ENCODE measurements around the gene DHFR. TPM values are rescaled to one million over a fixed set of nuclear protein-coding genes. Genes with fewer than 3 reads are reported as not detected.

The DHFR gene
- total RNA-seq, 1 experiment from 2014 or later = 72.2 TPM

DNA sequence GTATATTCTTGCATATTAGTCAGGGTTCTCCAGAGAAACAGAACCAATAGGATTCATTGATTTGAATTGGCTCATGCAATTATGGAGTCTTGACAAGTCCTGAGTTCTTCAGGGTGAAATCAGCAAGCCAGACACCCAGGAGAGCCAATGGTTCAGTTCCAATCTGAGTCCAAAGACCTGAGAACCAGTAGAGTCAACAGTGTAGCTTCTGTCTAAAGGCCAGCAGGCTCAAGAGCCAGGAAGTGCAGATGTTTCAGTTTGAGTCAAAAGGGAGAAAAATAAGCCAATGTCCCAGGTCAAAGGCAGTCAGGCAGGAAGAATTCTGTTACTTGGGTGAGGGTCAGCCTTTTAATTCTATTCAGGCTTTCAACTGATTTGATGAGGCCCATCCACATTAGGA, 47.0 kb downstream of the DHFR start:
- no peaks in the 10 kb centered on the region; a peak in 1 of 7 replicates for H3K36me3 Mint-ChIP-seq (ENCODE audit: insufficient read depth in 1 of 3, low read depth in 3 of 3)
- no peak overlapping the region for H2BK20ac ChIP-seq (ENCODE audit: low read depth, low read length, poor library complexity, severe bottlenecking)
- no peaks in the 10 kb centered on the region for H3K79me2 ChIP-seq (ENCODE audit: insufficient read depth, low read length)
- no peak for DNase-seq
- H3K9ac ChIP-seq (ENCODE audit: extremely low read depth, insufficient read length, low read length) = no peak overlapping the region
- H4K20me1 ChIP-seq (ENCODE audit: control insufficient read depth, insufficient read depth, insufficient read length) = no peaks in the 10 kb centered on the region
- no peak overlapping the region for H2BK5ac ChIP-seq (ENCODE audit: insufficient read length, low read length)
- no peaks in the 10 kb centered on the region for H3K27me3 ChIP-seq (ENCODE audit: insufficient read depth, low read length)
- H2AK5ac ChIP-seq (ENCODE audit: insufficient read length, low read length) = no peak overlapping the region
- no peak overlapping the region for H2BK12ac ChIP-seq (ENCODE audit: insufficient read length, low read depth, low read length)
- H3K14ac ChIP-seq (ENCODE audit: insufficient read depth, low read length) = no peak overlapping the region
- no peak overlapping the region for H3K18ac ChIP-seq (ENCODE audit: insufficient read length, low read depth, low read length)
- H4K8ac ChIP-seq (replicated peaks; ENCODE audit: insufficient read length, low read depth, low read length) = no peak overlapping the region
- H3T11ph ChIP-seq (ENCODE audit: low read length) = no peak overlapping the region
- no peak overlapping the region for H4K91ac ChIP-seq (ENCODE audit: insufficient read length, low read depth, low read length)
- H3K4me1 ChIP-seq (ENCODE audit: insufficient read depth, low read length) = no peaks in the 10 kb centered on the region
- no peak overlapping the region for H3K4ac ChIP-seq (ENCODE audit: low read depth, low read length)
- H3K27me3 Mint-ChIP-seq (ENCODE audit: low read depth) = no peaks in the 10 kb centered on the region
- H2BK15ac ChIP-seq (ENCODE audit: low read depth, low read length) = no peak overlapping the region
- no peak overlapping the region for H2BK120ac ChIP-seq (ENCODE audit: low read depth, low read length, poor library complexity, severe bottlenecking)
- no peaks in the 10 kb centered on the region for H3K23me2 ChIP-seq (ENCODE audit: insufficient read length, low read depth, low read length, poor library complexity, severe bottlenecking)
- H2AFZ ChIP-seq (ENCODE audit: low read length) = no peak overlapping the region
- H3K27ac Mint-ChIP-seq = no peak overlapping the region
- H3K56ac ChIP-seq (ENCODE audit: insufficient read length, low read depth, low read length) = no peak overlapping the region
- TF ChIP-seq, protein P1, sequence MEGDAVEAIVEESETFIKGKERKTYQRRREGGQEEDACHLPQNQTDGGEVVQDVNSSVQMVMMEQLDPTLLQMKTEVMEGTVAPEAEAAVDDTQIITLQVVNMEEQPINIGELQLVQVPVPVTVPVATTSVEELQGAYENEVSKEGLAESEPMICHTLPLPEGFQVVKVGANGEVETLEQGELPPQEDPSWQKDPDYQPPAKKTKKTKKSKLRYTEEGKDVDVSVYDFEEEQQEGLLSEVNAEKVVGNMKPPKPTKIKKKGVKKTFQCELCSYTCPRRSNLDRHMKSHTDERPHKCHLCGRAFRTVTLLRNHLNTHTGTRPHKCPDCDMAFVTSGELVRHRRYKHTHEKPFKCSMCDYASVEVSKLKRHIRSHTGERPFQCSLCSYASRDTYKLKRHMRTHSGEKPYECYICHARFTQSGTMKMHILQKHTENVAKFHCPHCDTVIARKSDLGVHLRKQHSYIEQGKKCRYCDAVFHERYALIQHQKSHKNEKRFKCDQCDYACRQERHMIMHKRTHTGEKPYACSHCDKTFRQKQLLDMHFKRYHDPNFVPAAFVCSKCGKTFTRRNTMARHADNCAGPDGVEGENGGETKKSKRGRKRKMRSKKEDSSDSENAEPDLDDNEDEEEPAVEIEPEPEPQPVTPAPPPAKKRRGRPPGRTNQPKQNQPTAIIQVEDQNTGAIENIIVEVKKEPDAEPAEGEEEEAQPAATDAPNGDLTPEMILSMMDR (conservative IDR thresholded peaks at IDR 0.05) = no peak
- no peak overlapping the region for H4K5ac ChIP-seq (ENCODE audit: insufficient read length, low read depth, low read length)
- H3K79me1 ChIP-seq (ENCODE audit: insufficient read depth, low read depth, low read length, poor library complexity, severe bottlenecking) = no peaks in the 10 kb centered on the region
- H3K9me3 Mint-ChIP-seq = peaks cover 0 to 6% of the 10 kb centered on the region in 2 experiments; a peak in 3 of 5 replicates
- no peak overlapping the region for H3K23ac ChIP-seq (ENCODE audit: insufficient read length, low read depth, low read length)
- H3K9me3 ChIP-seq (ENCODE audit: control insufficient read depth, low read depth, low read length) = no peaks in the 10 kb centered on the region
- no peaks in the 10 kb centered on the region for H3K4me1 Mint-ChIP-seq
- H3K4me2 ChIP-seq (ENCODE audit: insufficient read depth, insufficient read length, low read length) = no peak overlapping the region
- H3K27ac ChIP-seq (ENCODE audit: insufficient read length, low read depth, low read length) = no peak overlapping the region
- no peak overlapping the region for H3K4me3 Mint-ChIP-seq
